Fibroblast of lung (primary cell): ENCODE data around the gene WDR48. TPM values are rescaled to one million over a fixed set of nuclear protein-coding genes. Genes with fewer than 3 reads are reported as not detected.

Source experiments
- DNase-seq, 2 donors: peaks; one replicate each; pipeline versions ENCODE4 v3.0.0 to v3.0.0-alpha.2; 2010; ENCODE audit warnings: low read depth in 2 of 2
- H2AFZ ChIP-seq: 2 replicates; pipeline ENCODE4 v1.5.1; 2012; ENCODE audit warnings: low read length, control low read depth, inconsistent platforms
- H3K27ac ChIP-seq: 2 replicates; pipeline ENCODE4 v1.5.1; 2011; ENCODE audit warnings: low read length, control low read depth; ENCODE audit not compliant: insufficient read depth
- H3K27me3 ChIP-seq: 2 replicates; pipeline ENCODE4 v1.5.1; 2011; ENCODE audit warnings: mild to moderate bottlenecking, low read length; ENCODE audit not compliant: control insufficient read depth, insufficient read depth
- H3K36me3 ChIP-seq: 2 replicates; pipeline ENCODE4 v1.5.1; 2011; ENCODE audit warnings: low read length; ENCODE audit not compliant: control insufficient read depth, insufficient read depth
- H3K4me1 ChIP-seq: 2 replicates; pipeline ENCODE4 v1.5.1; 2011; ENCODE audit warnings: low read length; ENCODE audit not compliant: control insufficient read depth, insufficient read depth; ENCODE audit errors: extremely low read depth
- H3K4me2 ChIP-seq: 2 replicates; pipeline ENCODE4 v1.5.1; 2011; ENCODE audit warnings: low read length, control low read depth; ENCODE audit not compliant: insufficient read depth; ENCODE audit errors: extremely low read depth
- H3K4me3 ChIP-seq, 4 experiments: fragments of 200-600 bp in 1 of 4; sonication (generic) in 1 of 4; replicated peaks in 1 of 4; 2 replicates each; pipeline ENCODE4 v1.5.1; 2011 to 2016; ENCODE audit warnings: low read length in 4 of 4, low read depth in 3 of 4, mild to moderate bottlenecking in 3 of 4, control low read depth in 2 of 4, inconsistent platforms in 1 of 4, mixed read lengths in 1 of 4; ENCODE audit not compliant: insufficient read depth in 1 of 4; ENCODE audit errors: control extremely low read depth in 1 of 4
- H3K79me2 ChIP-seq: 2 replicates; pipeline ENCODE4 v1.5.1; 2012; ENCODE audit warnings: mild to moderate bottlenecking, low read length, inconsistent platforms; ENCODE audit not compliant: control insufficient read depth, insufficient read depth
- H3K9ac ChIP-seq: 2 replicates; pipeline ENCODE4 v1.5.1; 2011; ENCODE audit warnings: mild to moderate bottlenecking, low read length, control low read depth; ENCODE audit not compliant: insufficient read depth
- H3K9me3 ChIP-seq: 2 replicates; pipeline ENCODE4 v1.5.1; 2012; ENCODE audit warnings: low read depth, low read length; ENCODE audit not compliant: control insufficient read depth, insufficient read depth
- H4K20me1 ChIP-seq: 2 replicates; pipeline ENCODE4 v1.5.1; 2011; ENCODE audit warnings: low read length; ENCODE audit not compliant: control insufficient read depth, insufficient read depth; ENCODE audit errors: extremely low read depth
- EZH2 ChIP-seq: IDR thresholded peaks from 2 replicates; pipeline ENCODE4 v1.5.1; 2012; ENCODE audit warnings: low read length, control low read depth, mild to moderate bottlenecking; ENCODE audit errors: missing control alignments
- polyA plus RNA-seq, 2 donors: library from polyadenylated mRNA; depleted of rRNA in 1 of 2; stranded (reverse) in 1 of 2; unstranded in 1 of 2; fragments of >200 nt; gene quantifications; 2 replicates each; pipeline ENCODE4 v1.2.1, GENCODE V29; 2011 to 2012; ENCODE audit warnings: missing spikeins in 1 of 2
- total RNA-seq: library from RNA; depleted of rRNA; stranded (reverse); fragments of >200 nt; gene quantifications from 2 replicates; pipeline ENCODE4 v1.2.1, GENCODE V29; 2014
- TF ChIP-seq, protein P1 (sequence below), 2 donors: IDR thresholded peaks in 1 of 2; conservative IDR thresholded peaks in 1 of 2; 1 replicate in 1 of 2; 2 replicates in 1 of 2; pipeline ENCODE4 v1.5.1; 2011 to 2012; ENCODE audit warnings: low read length in 2 of 2, control low read depth in 1 of 2, inconsistent platforms in 1 of 2, low read depth in 1 of 2, mild to moderate bottlenecking in 1 of 2

Gene WDR48
- total and polyA plus RNA-seq, 2 donors (not counting 1 experiment from before 2014, with no cell fraction given): 35.1 to 44.9 TPM

DNA sequence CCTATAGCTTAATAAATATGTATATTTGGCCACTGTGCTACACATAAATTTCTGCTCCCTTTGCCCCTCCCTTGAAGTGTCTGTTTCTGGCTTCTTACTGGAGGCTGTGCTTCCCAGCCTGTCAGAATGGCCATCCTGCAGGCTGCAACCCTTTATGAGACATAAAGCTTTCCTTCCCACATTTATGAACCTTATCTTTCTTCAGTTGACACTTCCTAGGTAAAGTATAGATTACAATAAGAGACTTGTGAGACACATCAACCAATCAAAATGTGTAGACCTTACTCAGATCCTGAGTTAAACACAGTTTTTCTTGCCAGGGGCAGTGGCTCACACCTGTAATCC, 29.6 kb upstream of the WDR48 start:
- Histone ChIP-seq H4K20me1 (no peaks in the 10 kb centered on the region), H3K27me3 (no peaks in the 10 kb centered on the region), H3K9ac (no peak overlapping the region), H3K4me2 (no peak overlapping the region), H3K36me3 (no peaks in the 10 kb centered on the region), H3K79me2 (no peaks in the 10 kb centered on the region), H3K4me1 (no peaks in the 10 kb centered on the region), H3K9me3 (no peaks in the 10 kb centered on the region), H3K4me3 (no peak overlapping the region), H3K27ac (no peak overlapping the region), H2AFZ (no peak overlapping the region)
- no peak for DNase-seq
- no peak for TF ChIP-seq EZH2
- TF ChIP-seq, protein P1, sequence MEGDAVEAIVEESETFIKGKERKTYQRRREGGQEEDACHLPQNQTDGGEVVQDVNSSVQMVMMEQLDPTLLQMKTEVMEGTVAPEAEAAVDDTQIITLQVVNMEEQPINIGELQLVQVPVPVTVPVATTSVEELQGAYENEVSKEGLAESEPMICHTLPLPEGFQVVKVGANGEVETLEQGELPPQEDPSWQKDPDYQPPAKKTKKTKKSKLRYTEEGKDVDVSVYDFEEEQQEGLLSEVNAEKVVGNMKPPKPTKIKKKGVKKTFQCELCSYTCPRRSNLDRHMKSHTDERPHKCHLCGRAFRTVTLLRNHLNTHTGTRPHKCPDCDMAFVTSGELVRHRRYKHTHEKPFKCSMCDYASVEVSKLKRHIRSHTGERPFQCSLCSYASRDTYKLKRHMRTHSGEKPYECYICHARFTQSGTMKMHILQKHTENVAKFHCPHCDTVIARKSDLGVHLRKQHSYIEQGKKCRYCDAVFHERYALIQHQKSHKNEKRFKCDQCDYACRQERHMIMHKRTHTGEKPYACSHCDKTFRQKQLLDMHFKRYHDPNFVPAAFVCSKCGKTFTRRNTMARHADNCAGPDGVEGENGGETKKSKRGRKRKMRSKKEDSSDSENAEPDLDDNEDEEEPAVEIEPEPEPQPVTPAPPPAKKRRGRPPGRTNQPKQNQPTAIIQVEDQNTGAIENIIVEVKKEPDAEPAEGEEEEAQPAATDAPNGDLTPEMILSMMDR (conservative IDR thresholded peaks at IDR 0.05 in 1 of 2, IDR thresholded peaks at IDR 0.05 in 1 of 2; ENCODE audit: low read depth in 1 of 2, low read length in 2 of 2): no peak

- Histone ChIP-seq H4K20me1 (no peaks in the 10 kb centered on the region), H3K4me1 (no peaks in the 10 kb centered on the region), H3K9me3 (no peaks in the 10 kb centered on the region), H3K27me3 (peaks cover 5% of the 10 kb centered on the region), H3K27ac (no peak overlapping the region), H3K36me3 (no peaks in the 10 kb centered on the region), H3K4me2 (no peak overlapping the region), H3K4me3 (no peak overlapping the region), H3K9ac (no peak overlapping the region), H2AFZ (no peak overlapping the region), H3K79me2 (no peaks in the 10 kb centered on the region)
- no peak for DNase-seq
- TF ChIP-seq EZH2: no peak
- TF ChIP-seq, protein P1 (conservative IDR thresholded peaks at IDR 0.05 in 1 of 2, IDR thresholded peaks at IDR 0.05 in 1 of 2; ENCODE audit: low read depth in 1 of 2, low read length in 2 of 2): no peak
Measured at GRCh38 chr3:39024497-39024896, 27.3 kb upstream of the WDR48 start.

DNA sequence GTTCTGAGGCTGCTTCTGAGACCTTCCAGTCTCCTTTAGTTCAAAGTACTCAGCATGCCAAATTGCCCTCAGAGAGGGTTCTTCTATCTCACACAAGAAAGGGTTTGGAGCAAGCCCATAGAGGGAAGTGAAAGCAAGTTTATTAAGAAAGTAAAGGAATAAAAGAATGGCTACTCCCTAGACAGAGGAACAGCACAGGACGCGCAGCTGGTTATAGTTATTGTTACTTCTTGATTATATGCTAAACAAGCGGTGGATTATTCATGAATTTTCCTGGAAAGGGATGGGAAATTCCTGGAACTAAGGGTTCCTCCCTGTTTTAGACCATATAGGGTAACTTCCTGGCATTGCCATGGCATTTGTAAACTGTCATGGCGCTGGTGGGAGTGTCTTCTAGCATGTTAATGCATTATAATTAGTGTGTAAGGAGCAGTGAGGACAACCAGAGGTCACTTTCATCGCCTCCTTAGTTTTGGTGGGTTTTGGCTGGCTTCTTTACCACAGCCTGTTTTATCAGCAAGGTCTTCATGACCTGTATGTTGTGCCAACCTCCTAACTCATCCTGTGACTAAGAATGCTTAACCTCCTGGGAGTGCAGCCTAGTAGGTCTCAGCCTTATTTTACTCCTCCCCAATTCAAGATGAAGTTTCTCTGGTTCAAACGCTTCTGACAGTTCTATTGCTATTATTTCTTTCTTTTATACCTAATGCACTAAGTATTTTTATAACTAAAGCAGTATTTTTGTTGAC, 26.4 kb upstream of the WDR48 start:
- no peak overlapping the region for H2AFZ ChIP-seq
- H4K20me1 ChIP-seq: no peaks in the 10 kb centered on the region
- H3K27me3 ChIP-seq: peaks cover 5% of the 10 kb centered on the region
- no peaks in the 10 kb centered on the region for H3K4me1 ChIP-seq
- no peak overlapping the region for H3K27ac ChIP-seq
- no peak for TF ChIP-seq EZH2
- TF ChIP-seq, protein P1 (conservative IDR thresholded peaks at IDR 0.05 in 1 of 2, IDR thresholded peaks at IDR 0.05 in 1 of 2; ENCODE audit: low read depth in 1 of 2, low read length in 2 of 2): no peak
- no peaks in the 10 kb centered on the region for H3K9me3 ChIP-seq
- no peaks in the 10 kb centered on the region for H3K79me2 ChIP-seq
- DNase-seq: peak in 1 of 2 donors; percentile 20
- H3K4me2 ChIP-seq: no peak overlapping the region
- no peak overlapping the region for H3K9ac ChIP-seq
- no peak overlapping the region for H3K4me3 ChIP-seq
- no peaks in the 10 kb centered on the region for H3K36me3 ChIP-seq
